ENCODE data around the gene BCAS3. TPM values are rescaled to one million over a fixed set of nuclear protein-coding genes. Genes with fewer than 3 reads are reported as not detected.

The BCAS3 gene
- total RNA-seq, 2 donors from 2014 or later, result 44.1 to 71.5 TPM

DNA sequence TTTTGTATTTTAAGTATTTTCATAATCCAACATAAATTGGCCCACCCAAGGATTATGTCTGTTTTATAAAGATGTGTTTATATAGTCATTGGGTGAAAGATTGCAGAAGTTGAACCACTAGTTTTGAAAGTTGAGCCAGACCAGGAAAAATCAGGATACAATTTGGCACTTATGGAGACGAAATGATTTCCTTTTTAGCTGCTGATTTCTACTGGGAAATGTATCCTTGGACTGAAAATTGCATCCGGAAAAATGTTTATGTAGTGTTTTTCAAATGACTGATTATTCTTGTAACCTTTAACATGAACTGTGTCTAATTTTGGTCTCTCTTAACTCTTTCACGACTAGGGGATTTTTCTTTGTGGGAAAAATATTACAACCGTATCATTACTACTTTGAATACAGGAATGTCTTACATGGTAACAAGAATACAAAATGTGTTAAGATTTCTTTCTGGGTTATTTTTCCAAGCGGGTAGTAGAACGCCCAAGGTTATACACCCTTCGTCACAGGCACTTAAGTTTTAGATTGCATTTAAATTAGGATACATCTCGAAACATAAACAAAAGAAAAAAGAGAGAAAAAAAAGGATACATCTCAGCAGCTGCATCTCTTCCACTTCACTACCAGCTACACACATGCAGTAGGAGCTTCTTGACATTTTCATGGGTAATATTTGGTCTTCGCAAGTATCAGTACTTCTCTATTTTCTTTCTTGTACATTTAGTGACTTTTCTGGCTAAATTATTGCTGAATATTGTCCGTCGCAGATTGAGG, 449.0 kb downstream of the BCAS3 start:
- WGBS, 2 donors, result 79 to 83% methylated on average over 11 of the region's 11 CpGs
- ATAC-seq (no peak), DNase-seq (no peak)
- intact Hi-C loops (cut with DNase I), result no loop called here
- TF ChIP-seq, protein P1, sequence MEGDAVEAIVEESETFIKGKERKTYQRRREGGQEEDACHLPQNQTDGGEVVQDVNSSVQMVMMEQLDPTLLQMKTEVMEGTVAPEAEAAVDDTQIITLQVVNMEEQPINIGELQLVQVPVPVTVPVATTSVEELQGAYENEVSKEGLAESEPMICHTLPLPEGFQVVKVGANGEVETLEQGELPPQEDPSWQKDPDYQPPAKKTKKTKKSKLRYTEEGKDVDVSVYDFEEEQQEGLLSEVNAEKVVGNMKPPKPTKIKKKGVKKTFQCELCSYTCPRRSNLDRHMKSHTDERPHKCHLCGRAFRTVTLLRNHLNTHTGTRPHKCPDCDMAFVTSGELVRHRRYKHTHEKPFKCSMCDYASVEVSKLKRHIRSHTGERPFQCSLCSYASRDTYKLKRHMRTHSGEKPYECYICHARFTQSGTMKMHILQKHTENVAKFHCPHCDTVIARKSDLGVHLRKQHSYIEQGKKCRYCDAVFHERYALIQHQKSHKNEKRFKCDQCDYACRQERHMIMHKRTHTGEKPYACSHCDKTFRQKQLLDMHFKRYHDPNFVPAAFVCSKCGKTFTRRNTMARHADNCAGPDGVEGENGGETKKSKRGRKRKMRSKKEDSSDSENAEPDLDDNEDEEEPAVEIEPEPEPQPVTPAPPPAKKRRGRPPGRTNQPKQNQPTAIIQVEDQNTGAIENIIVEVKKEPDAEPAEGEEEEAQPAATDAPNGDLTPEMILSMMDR (IDR thresholded peaks at IDR 0.05), result no peak
- TF ChIP-seq POLR2A (IDR thresholded peaks at IDR 0.05), result no peak
- Histone ChIP-seq H3K4me1 (no peaks in the 10 kb centered on the region), H3K27me3 (no peaks in the 10 kb centered on the region), H3K27ac (no peak overlapping the region), H3K4me3 (no peak overlapping the region), H3K36me3 (replicated peaks in 1 of 2; ENCODE audit: insufficient read depth in 1 of 2, low read depth in 2 of 2) (no peaks in the 10 kb centered on the region), H3K9me3 (no peaks in the 10 kb centered on the region)

- H3K27ac ChIP-seq, result no peak overlapping the region
- intact Hi-C loops (cut with DNase I), result no loop called here
- 87 to 91% methylated on average over 2 of the region's 2 CpGs for WGBS, 2 donors
- H3K4me1 ChIP-seq, result no peaks in the 10 kb centered on the region
- H3K36me3 ChIP-seq (replicated peaks in 1 of 2; ENCODE audit: insufficient read depth in 1 of 2, low read depth in 2 of 2), result no peaks in the 10 kb centered on the region
- TF ChIP-seq POLR2A (IDR thresholded peaks at IDR 0.05), result no peak
- TF ChIP-seq, protein P1 (IDR thresholded peaks at IDR 0.05), result no peak
- H3K4me3 ChIP-seq, result no peak overlapping the region
- H3K27me3 ChIP-seq, result no peaks in the 10 kb centered on the region
- no peaks in the 10 kb centered on the region for H3K9me3 ChIP-seq
- no peak for DNase-seq
- no peak for ATAC-seq
These were observed 450.3 kb downstream of the BCAS3 start for GRCh38 chr17:61127960-61128359.

DNA sequence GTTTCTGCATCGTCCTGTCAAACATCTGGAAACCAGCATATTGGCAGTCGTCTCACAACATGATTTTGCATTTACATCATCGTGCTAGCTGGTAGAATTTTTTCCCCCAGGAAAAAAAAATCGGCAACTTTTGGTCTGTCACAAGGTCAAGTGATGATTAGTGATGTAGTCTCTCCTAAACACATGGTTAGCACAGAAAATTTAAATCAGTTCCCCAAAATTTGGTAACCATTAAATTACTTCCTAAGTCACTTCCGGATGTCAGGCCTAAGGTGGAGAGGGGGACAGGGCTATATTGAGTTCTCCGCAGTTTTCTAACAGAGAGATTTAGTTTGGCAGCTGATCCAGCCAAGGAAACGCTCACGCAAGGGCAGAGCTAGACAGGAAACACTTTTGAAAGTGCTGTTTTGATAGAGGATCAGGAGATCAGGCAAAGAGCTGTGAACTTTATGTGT, 451.0 kb downstream of the BCAS3 start:
- ATAC-seq, result no peak
- Histone ChIP-seq H3K4me3 (no peak overlapping the region), H3K36me3 (replicated peaks in 1 of 2; ENCODE audit: insufficient read depth in 1 of 2, low read depth in 2 of 2) (no peaks in the 10 kb centered on the region), H3K4me1 (no peaks in the 10 kb centered on the region), H3K27me3 (no peaks in the 10 kb centered on the region), H3K9me3 (no peaks in the 10 kb centered on the region), H3K27ac (no peak overlapping the region)
- intact Hi-C loops (cut with DNase I), result no loop called here
- TF ChIP-seq, protein P1 (IDR thresholded peaks at IDR 0.05), result no peak
- TF ChIP-seq POLR2A (IDR thresholded peaks at IDR 0.05), result no peak
- WGBS, 2 donors, result 80 to 81% methylated on average over 8 of the region's 8 CpGs
- DNase-seq, result no peak

DNA sequence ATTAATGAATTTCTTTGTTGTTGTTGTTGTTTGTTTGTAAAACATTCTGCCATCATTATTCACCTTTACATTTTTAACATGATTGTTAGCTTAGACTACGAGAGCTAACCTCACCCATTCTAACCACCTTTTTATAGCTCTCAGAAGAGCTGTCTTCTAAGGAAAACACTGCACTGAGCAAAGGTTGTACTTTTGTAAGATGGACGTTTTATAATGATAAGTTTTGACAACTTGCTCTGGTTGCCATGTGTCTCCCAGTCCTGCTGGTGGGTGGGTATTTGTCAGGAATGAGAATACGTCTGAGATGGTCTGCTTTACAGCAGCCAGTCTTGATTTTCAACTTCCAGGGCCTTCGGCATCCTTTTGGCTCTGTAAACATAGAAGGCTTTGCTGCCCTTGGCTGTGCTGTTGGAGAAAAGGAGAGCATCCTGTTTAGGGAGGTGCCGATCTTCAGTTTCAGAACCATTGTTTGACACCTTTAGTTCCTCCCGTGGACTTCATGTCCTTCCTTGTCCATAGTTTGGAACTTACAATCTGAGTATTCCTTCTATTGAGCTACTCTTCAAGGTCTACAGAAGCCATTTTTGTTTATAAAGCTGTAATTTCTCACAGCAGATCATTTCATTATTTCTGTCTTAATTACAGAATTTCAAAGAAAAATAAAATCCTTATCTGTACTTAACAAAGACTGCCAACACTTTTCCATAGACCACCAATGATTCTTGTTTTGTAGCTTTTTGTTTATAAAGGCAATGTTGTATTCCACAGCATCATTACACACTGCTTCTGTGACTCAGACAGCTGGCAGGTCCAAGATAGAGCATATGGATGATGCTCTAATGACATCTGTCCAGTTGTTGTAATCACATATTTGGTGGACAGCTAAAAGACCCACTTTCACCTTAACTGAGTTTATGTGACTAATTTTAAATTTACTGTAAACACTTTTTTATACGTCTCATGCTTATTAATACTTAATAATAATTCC, 451.9 kb downstream of the BCAS3 start:
- Histone ChIP-seq H3K36me3 (replicated peaks in 1 of 2; ENCODE audit: insufficient read depth in 1 of 2, low read depth in 2 of 2) (no peaks in the 10 kb centered on the region), H3K27me3 (no peaks in the 10 kb centered on the region), H3K4me3 (no peak overlapping the region), H3K9me3 (no peaks in the 10 kb centered on the region), H3K27ac (no peak overlapping the region), H3K4me1 (no peaks in the 10 kb centered on the region)
- intact Hi-C loops (cut with DNase I), result no loop called here
- 78 to 88% methylated on average over 7 of the region's 7 CpGs for WGBS, 2 donors
- ATAC-seq (no peak), DNase-seq (no peak)
- TF ChIP-seq, protein P1 (IDR thresholded peaks at IDR 0.05), result no peak
- TF ChIP-seq POLR2A (IDR thresholded peaks at IDR 0.05), result no peak

Measured in body of pancreas (tissue), 4 donors.